Osteoblast (primary cell): ENCODE results near the gene TRIM3. TPM values are rescaled to one million over a fixed set of nuclear protein-coding genes. Genes with fewer than 3 reads are reported as not detected.

Experiments
- DNase-seq: peaks from one replicate; pipeline ENCODE4 v3.0.0; 2011; ENCODE audit warnings: low spot score, mixed read lengths; ENCODE audit not compliant: insufficient read length; ENCODE audit errors: missing footprints
- H2AFZ ChIP-seq: 2 replicates; pipeline ENCODE4 v1.6.0; 2011; ENCODE audit warnings: mild to moderate bottlenecking, low read length
- H3K27ac ChIP-seq: 2 replicates; pipeline ENCODE4 v1.5.1; 2011; ENCODE audit warnings: mild to moderate bottlenecking, low read depth, low read length, moderate library complexity
- H3K27me3 ChIP-seq: 2 replicates; pipeline ENCODE4 v1.6.0; 2012; ENCODE audit warnings: mild to moderate bottlenecking, control low read depth, inconsistent platforms, low read length, moderate library complexity; ENCODE audit not compliant: insufficient read depth
- H3K36me3 ChIP-seq: 2 replicates; pipeline ENCODE4 v1.5.1; 2011; ENCODE audit warnings: mild to moderate bottlenecking, low read length, control low read depth, moderate library complexity; ENCODE audit not compliant: insufficient read depth
- H3K4me1 ChIP-seq: 2 replicates; pipeline ENCODE4 v1.5.1; 2011; ENCODE audit warnings: mild to moderate bottlenecking, low read length, control low read depth, moderate library complexity; ENCODE audit not compliant: insufficient read depth
- H3K4me2 ChIP-seq: 2 replicates; pipeline ENCODE4 v1.6.0; 2011; ENCODE audit warnings: mild to moderate bottlenecking, low read length; ENCODE audit not compliant: insufficient read depth
- H3K4me3 ChIP-seq: fragments of 200-600 bp; sonication (generic); 3 replicates; pipeline ENCODE4 v1.5.1; 2012; ENCODE audit warnings: mild to moderate bottlenecking, low read length, inconsistent platforms; ENCODE audit not compliant: insufficient read depth
- H3K79me2 ChIP-seq: 2 replicates; pipeline ENCODE4 v1.6.0; 2012; ENCODE audit warnings: mild to moderate bottlenecking, low read length, control low read depth, inconsistent platforms; ENCODE audit not compliant: insufficient read depth
- H3K9me3 ChIP-seq: 2 replicates; pipeline ENCODE4 v1.5.1; 2011; ENCODE audit warnings: low read depth, low read length, control low read depth
- H4K20me1 ChIP-seq: 2 replicates; pipeline ENCODE4 v1.6.0; 2012; ENCODE audit warnings: mild to moderate bottlenecking, low read length, control low read depth; ENCODE audit not compliant: insufficient read depth
- total RNA-seq: library from RNA; depleted of rRNA; stranded (reverse); fragments of >200 nt; gene quantifications from 2 replicates; pipeline ENCODE4 v1.2.3, GENCODE V29; 2012
- TF ChIP-seq, protein P1 (sequence below): IDR thresholded peaks from 2 replicates; pipeline ENCODE4 v1.5.1; 2011; ENCODE audit warnings: mild to moderate bottlenecking, low read depth, low read length, moderate library complexity; ENCODE audit errors: extremely low read depth

TRIM3 gene
- total RNA-seq, 1 donor: 25.3 TPM

DNA sequence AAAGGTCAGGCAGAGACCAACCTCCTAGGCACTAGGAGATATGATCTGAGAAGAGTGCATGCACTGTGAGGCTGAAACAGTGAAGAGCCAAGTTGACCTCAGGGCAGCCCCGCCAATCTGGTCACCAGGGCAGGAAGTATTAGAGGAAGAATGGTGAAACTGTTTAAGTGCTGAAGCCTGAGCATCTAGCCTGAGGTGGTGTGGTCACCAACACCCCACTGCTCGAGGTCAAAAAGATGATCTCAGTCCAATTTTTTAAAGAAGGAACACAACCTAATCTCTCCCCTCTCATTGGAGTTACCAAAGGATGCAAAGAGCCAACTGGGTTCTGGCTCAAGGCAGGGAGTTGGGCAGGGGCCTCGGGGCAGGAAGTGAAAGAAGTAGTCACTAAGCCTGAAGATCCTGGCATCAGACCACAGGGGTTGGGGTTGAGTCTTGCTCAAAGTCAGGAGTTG is 58.8 kb downstream of the TRIM3 start:
- H3K9me3 ChIP-seq: no peaks in the 10 kb centered on the region
- H4K20me1 ChIP-seq: peaks cover 40% of the 10 kb centered on the region
- H3K27ac ChIP-seq: no peak overlapping the region
- no peak overlapping the region for H2AFZ ChIP-seq
- peaks cover 4% of the 10 kb centered on the region for H3K36me3 ChIP-seq
- no peaks in the 10 kb centered on the region for H3K27me3 ChIP-seq
- TF ChIP-seq, protein P1, sequence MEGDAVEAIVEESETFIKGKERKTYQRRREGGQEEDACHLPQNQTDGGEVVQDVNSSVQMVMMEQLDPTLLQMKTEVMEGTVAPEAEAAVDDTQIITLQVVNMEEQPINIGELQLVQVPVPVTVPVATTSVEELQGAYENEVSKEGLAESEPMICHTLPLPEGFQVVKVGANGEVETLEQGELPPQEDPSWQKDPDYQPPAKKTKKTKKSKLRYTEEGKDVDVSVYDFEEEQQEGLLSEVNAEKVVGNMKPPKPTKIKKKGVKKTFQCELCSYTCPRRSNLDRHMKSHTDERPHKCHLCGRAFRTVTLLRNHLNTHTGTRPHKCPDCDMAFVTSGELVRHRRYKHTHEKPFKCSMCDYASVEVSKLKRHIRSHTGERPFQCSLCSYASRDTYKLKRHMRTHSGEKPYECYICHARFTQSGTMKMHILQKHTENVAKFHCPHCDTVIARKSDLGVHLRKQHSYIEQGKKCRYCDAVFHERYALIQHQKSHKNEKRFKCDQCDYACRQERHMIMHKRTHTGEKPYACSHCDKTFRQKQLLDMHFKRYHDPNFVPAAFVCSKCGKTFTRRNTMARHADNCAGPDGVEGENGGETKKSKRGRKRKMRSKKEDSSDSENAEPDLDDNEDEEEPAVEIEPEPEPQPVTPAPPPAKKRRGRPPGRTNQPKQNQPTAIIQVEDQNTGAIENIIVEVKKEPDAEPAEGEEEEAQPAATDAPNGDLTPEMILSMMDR: no peak
- no peak overlapping the region for H3K4me3 ChIP-seq
- peaks cover 8% of the 10 kb centered on the region for H3K4me1 ChIP-seq
- DNase-seq: no peak
- H3K79me2 ChIP-seq: peaks cover 22% of the 10 kb centered on the region
- H3K4me2 ChIP-seq: no peak overlapping the region

DNA sequence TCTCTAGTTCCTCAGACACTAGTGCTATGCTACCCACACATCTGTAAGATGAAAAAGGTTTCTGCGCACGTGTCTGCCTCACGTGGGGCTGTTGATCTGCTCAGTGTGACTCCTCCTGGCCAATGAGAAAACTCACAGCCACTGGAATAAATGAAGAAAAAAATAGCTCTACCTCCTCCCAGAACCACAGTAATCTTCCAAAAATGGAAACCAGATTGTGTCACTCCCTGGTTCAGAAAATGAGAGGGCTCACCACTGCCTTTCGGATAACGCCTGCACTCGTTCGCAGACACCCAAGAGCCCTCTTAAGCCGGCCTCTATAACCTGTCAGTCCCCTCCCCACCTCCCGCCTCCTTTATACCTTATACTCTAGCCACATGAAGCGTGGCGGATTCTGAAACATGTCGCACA is 59.9 kb downstream of the TRIM3 start:
- TF ChIP-seq, protein P1: no peak
- Histone ChIP-seq H3K36me3 (peaks cover 9% of the 10 kb centered on the region), H3K4me3 (no peak overlapping the region), H3K27ac (no peak overlapping the region), H3K27me3 (no peaks in the 10 kb centered on the region), H4K20me1 (peaks cover 40% of the 10 kb centered on the region), H3K79me2 (peaks cover 22% of the 10 kb centered on the region), H2AFZ (no peak overlapping the region), H3K4me1 (peaks cover 3% of the 10 kb centered on the region), H3K9me3 (no peaks in the 10 kb centered on the region), H3K4me2 (no peak overlapping the region)
- DNase-seq: no peak

DNA sequence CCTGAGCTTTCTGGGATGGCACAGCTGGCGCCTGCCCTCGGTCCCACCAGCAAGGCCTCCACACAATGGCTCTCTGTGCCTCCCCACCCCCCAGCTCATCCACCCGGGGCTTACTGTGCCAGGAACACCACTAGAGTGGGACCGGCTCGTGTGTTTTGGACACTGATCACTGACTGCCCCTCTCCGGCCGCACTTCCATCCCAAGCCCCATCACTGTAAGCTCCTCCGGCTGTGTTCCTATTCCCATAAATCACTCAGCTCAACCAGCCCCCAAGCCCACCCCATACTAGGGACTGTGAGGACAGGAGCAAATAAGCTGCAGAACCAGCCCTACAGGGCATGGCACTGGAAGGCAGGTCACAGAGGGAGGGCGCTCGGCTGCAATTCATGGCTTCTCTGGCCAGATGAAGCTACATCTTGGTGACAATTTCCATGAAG is 62.1 kb downstream of the TRIM3 start:
- Histone ChIP-seq H4K20me1 (peaks cover 38% of the 10 kb centered on the region), H3K79me2 (peaks cover 16% of the 10 kb centered on the region), H3K9me3 (no peaks in the 10 kb centered on the region), H3K27me3 (no peaks in the 10 kb centered on the region), H3K4me1 (no peaks in the 10 kb centered on the region), H3K36me3 (peaks cover 9% of the 10 kb centered on the region), H3K27ac (no peak overlapping the region), H2AFZ (no peak overlapping the region), H3K4me2 (no peak overlapping the region), H3K4me3 (no peak overlapping the region)
- TF ChIP-seq, protein P1: no peak
- DNase-seq: no peak

DNA sequence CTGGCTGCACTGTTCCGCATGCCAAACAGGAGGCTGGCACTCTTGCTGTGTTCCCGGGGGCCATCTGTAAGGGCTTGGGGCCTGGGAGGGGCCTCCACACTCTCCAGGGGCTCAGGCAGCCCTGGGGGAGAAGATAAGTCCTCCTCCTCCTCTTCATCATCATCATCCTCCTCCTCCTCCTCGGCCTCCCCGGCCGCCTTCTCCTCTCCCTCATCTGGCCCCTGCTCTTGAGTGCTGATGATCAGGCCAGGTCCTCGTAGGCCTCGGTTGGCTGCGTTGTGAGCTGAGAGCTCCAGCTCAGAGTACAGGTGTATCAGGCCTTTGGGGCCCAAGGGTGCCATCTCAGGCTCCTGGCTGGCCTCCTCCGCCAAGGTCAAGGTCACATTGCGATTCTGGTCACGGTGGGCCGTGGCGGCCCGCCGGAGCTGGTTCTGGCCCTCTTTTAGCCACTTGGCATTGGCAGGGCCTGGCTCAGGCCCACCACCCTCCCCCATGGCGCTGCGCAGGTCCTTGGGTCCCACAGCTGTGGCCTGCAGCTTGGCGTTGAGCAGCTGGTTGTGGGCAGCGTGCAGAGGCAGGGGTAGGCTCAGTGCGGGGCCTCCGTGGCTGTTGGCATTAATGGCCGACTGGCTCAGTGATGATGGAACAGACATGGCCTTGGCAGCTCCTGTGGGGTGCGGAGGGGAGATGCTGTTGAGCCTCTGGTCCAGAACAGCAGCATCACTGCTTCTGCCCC is 62.9 kb downstream of the TRIM3 start:
- Histone ChIP-seq H3K36me3 (peaks cover 9% of the 10 kb centered on the region), H3K79me2 (peaks cover 16% of the 10 kb centered on the region), H3K27me3 (no peaks in the 10 kb centered on the region), H3K27ac (no peak overlapping the region), H3K9me3 (no peaks in the 10 kb centered on the region), H3K4me1 (no peaks in the 10 kb centered on the region), H4K20me1 (peaks cover 36% of the 10 kb centered on the region), H2AFZ (no peak overlapping the region), H3K4me3 (no peak overlapping the region), H3K4me2 (no peak overlapping the region)
- TF ChIP-seq, protein P1: no peak
- DNase-seq: no peak
